Inferior parietal cortex (tissue), 1 donor: ENCODE results near the gene GPAT2.
"Not testable (repeated sequence)": the region's sequence is repeated elsewhere in the genome, so short reads cannot be mapped to it uniquely, and the experiment has no call there.

Experiments
- DNase-seq: peaks from one replicate; pipeline ENCODE4 v3.0.0-alpha.2; 2016; ENCODE audit errors: extremely low spot score

The GPAT2 gene

DNA sequence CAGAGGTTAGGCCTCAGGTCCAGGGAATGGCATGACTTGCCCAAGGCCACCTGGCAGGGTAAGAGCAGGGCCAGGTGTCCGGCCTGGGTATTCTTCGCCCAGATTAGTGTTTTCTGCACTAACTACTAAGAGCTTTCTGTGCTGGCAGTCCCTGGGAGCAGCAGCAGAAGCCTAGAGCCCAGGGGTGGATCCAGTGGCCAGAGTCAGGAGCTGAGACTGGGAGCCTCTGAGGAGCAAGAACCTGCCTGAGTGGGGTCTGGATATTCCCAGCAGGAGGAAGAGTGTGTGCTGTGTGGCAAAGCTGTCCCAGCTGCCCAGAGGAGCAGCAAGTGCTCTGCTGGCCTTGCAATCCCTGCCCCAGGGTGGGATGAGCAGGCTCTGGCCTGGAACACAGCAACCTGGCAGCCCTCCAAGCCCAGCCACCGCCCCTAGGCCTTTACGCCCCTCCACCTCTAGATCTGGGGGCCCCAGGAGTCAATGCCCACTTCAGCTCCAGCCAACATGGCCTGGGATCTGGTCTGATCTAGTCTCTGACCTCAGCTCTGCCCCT lies 30.7 kb upstream of the GPAT2 start:
- DNase-seq, result no peak

DNA sequence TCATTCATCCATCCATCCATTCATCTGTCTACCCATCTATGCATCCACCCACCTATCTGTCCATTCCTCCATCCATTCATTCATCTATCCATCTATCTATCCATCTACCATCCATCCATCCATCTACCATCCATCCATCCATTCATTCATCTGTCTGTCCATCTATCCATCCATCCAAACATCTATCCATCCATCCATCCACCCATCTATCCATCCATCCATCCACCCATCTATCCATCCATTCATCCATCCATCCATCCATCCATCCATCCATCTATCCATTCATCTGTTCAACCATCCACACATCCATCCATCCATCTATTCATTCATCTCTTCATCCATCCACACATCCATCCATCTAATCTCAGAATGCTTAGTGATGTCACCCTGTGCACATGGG lies 30.0 kb upstream of the GPAT2 start:
- DNase-seq, result not testable (repeated sequence)

DNA sequence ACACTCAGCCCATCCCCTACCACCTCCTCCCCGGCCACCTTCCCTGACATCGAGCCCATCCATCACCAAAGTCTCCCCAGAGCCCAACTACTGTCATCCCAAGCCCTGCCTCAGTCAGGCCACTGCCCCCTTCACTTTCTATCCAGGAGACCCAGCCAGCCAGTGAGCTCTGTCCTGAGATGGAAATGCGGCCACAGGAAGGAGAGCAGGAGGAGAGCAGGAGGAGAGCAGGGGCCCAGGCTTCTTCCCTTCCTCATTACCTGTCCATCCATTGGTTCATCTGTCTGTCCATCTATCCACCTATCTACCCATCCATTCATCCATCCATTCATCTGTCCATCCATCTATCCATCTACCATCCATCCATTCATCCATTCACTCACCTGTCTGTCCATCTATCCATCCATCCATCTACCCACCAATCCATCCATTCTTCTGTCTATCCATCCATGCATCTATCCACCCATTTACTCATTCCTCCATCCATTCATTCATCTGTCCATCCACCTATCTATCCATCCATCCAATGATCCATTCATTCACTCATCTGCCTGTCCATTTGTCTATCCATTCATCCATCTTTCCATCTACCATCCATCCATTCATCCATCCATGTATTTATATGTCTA lies 29.4 kb upstream of the GPAT2 start:
- not testable (repeated sequence) for DNase-seq

DNA sequence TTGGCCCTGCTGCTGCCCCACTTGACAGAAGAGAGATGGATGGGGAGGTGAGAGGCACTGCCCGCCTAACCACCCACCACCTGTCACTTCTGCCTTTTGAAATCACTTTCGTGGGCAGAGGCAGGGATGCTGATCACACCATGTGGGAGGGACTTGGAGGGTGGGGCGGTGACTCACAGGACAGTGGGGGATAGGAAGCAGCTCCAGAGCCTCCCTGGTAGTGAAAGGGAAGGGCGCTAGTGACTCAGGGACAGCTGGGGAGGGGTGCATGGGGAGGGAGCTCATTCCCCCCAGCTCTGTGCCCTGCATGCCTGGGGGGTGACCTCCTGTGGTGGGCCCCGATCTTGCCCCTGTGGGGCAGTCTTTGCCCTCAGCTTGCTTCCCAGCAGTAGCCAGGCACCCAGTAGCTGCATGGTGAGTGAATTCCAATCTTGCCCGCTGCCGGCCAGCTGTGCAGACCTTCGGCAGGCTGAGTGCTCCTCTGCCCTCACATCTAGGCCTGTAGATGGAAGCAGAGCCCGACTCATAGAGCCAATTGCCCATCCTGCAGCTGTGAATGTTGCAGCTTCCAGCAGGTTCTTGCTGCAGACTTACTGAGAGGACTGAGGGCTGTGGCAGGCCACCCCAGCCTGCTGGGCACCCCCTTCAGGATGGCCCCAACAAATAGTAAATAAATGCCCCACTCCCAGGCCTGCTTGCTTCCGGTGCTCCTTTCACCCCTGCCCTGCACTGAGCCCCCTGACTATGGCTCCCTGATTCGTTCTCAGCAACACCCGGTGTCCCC lies 28.6 kb upstream of the GPAT2 start:
- peak; percentile 63 for DNase-seq

DNA sequence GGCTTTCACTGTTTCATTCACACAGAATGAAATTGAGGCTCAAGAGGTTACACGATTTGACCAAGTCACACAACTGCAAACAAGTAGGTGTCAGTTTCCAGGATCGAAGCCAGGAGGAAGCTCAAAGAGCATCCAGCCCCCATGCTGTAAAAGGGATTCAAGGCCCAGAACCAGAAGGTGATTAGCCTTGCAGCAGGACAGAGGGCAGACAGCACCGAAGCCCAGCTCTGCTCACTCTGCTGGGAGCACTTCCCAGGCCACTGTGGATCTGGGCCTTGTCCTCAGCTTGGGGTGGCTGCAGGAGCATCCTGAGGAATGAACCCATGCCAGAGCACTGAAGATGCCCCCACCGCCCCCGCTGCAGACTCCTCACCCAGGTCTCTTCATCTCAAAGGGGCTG lies 27.8 kb upstream of the GPAT2 start:
- DNase-seq, result not testable (repeated sequence)

DNA sequence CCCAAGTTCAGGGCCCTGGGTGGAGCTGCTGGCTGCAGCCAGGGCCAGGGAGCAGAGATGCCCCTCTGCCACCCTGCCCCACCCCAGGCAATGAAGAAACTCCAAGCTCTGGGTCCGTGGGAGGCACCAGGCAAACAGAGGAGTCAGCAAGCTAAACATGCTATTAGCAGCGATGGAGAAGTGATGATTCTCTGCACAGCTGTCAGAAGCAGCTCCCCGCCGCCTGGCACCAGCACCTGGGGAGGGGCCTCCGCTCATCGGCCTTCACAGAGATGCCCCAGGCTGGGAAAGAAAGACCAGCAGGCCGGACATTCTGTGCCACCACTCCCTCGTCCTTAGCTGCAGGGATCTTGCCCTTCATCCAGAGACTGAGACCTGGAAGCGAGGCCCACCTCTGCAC lies 27.2 kb upstream of the GPAT2 start:
- DNase-seq, result not testable (repeated sequence)

DNA sequence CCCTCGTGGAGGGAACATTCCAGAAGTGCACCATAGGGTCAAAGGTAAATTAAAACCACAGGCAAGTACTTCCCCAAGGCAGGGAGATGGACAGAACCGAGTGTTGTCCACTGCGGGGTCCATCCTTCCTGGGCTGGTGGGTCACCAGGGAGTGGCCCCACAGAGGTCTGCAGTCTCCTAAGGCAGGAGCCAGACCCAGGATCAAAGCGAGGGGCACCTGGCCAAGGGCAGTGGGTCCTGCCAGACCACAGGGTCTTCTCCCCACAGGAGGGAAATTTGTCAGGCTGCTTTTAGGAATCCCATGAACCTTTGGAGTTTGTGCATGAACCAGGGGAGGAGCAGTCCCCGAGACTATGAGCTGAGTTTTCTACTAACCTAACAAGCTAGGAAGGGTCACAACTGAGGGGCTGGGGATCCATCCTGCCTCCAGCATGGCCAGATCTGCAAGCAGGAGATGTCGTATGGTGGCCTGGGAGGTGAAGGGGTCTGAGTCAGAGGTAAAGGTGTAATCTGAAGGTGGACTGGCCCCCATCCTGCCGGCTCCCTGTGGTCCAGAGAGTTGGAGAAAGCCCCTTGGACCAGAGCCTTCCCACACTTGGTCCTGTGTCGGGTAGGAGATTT lies 26.6 kb upstream of the GPAT2 start:
- DNase-seq, result not testable (repeated sequence)

DNA sequence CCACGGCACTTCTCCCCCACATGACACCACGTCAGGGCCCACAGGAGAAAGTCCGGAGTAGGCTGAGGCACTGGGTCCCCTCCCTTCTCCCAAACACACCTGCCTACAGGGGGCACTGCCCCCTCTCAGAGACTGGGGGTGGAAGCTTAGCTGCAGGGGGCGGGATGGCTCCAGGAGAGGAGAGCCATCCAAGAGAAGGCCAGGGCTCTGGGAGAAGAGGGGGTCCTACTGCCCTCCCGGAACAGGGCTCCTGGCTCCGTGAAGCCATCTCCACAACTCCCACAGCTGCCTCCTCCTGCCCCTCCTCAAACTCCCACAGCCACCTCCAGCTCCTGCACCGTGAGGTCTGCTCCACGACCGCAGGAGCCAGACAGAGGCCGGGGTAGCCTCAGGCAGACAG lies 25.6 kb upstream of the GPAT2 start:
- not testable (repeated sequence) for DNase-seq

DNA sequence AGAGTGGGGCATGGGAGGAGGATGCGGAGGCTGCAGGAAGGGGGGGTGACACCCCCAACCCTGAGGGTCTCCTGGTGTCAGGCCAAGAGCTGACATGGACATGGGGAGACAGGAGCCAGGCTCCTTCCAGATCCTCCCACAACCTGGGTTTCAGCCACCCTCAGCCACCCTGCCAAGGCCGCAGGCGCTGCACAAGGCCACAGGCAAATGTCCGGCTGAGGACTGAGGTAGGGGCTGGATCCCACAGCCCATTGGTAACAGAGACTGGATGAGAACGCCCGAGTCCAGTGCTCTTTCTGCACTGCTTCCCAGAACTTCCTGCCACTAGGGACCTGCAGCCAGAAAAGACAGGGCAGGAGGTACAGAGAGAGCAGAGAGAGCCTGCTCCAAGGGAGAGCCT lies 24.7 kb upstream of the GPAT2 start:
- not testable (repeated sequence) for DNase-seq

DNA sequence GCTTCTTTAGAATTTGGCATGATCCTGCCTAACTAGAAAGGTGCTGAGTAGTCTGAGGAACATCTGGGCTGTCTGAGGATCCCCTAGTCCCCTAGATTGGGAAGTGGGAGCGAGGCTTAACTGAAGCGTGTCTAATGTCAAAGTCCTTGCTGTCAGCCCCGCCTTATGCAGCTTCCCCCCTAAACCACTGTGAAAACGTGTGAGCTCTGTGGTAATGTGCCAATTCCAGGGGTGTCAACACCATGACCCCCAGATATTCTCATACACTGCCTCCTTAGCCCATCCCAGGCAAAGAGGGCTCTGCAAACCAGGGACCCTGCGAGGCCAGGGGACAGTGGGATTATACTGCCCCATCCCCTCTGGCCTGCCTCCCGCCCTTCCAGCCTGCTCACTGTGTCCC lies 21.1 kb upstream of the GPAT2 start:
- DNase-seq, result not testable (repeated sequence)

DNA sequence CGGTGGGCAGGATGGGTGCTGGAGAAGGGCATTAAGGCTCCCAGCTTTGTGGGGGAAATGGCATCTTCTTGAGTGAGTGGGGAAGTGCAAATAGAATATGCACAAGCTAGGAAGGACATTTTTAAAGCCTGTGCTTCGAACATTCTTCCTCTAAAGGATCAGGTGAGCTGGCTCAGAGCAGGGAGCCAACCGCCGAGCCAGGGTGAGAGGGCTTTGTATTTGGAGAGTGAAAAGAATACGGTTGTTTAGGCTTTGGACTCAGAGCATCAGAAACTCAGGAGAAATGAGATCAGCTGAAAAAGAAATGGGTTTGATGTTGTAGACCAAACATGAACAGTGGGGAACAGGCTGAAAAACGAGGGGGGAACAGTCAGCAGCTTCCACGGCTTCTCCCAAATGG lies 19.8 kb upstream of the GPAT2 start:
- DNase-seq, result not testable (repeated sequence)

DNA sequence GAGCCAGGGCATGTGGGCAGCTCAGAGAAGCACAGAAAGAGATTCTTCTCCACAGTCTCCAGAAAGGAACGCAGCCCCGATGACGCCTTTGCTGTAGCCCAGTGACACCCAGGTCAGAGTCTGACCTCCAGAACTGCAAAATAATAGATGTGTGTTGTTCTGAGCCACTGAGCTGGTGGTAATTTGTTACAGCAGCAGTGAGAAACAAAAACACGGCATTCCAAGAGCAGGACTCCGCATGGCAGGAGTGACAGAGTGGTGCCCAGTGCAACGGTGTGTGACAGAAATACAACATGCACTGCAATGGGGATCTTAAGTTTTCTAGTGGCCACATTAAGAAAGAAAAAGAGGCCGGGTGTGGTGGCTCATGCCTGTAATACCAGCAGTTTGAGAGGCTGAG lies 18.7 kb upstream of the GPAT2 start:
- not testable (repeated sequence) for DNase-seq

DNA sequence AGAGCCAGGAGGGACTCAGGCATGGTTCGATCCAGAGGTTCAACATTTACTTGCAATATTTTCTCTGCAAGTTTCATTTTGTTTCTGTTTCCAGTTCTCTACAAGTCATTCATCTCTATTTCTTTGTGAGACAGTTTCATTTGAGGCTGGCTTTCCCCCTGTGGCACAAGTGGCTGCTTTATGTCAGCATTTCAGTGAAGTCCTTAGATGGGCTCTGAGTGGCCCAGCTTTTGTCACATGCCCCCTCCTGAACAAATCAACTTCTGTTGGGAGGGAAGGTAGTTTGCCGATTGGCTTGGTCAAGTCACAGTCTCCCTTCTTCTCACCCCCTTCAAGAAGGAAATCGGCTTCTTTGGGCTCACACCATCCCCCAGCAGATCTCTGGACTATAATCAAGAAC lies 17.9 kb upstream of the GPAT2 start:
- DNase-seq, result not testable (repeated sequence)

DNA sequence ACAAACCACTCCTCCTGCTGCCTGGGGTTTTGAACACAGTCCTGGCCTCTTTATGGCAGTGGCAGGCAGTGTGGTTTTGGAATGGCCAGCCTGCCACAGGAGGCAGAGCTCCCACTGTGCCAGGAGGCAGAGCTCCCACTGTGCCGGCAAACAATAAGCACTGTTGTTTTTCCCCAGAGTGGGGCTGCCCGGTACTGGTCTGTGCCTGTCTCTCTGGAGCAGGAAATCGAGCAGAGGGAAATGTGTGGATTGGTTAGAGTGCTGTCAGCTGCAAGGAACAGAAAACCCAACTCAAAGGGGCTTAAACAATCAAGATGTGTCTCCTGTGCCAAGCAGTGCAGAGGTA lies 15.2 kb upstream of the GPAT2 start:
- not testable (repeated sequence) for DNase-seq

DNA sequence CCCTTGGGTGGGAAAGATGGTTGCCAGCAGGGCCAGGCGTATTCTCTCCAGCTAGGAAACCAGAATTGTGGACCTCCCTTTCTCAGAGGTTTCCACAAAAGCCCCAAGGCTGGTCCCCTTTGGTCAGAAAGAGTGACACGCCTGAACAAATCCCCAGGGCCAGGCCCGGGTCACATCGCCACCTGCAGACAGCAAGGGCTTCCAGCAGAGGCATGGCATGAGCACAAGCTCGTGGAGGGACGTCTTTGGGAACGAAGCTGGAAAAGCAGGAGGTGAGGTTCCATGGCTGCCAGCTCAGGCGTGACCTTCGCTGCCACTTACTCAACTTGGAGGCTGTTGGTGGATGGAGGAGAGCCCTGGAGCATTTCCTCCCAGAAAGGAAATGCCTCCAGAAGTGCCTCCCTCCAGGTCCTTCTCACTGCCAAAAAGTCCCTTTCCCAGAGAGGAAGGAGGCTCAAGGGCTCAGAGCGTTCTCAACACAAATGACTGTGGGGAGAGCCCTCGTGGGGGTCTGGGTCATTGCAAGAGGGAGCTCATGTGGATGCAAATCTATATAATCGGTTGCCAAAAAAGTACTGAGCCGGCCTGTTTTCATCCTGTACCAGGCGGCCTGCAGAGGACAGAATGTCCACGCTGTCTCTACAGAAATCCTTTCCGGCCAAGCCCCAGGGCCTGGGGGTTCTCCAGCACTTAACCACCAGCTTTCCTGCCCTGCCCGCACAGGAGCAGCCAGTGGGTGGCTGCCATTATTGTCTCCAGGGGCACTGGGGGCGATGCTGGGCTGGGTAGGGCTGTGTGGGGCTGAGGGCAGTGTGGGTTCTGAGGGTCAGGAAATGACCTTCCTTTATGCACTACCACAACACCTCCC lies 14.6 kb upstream of the GPAT2 start:
- not testable (repeated sequence) for DNase-seq

DNA sequence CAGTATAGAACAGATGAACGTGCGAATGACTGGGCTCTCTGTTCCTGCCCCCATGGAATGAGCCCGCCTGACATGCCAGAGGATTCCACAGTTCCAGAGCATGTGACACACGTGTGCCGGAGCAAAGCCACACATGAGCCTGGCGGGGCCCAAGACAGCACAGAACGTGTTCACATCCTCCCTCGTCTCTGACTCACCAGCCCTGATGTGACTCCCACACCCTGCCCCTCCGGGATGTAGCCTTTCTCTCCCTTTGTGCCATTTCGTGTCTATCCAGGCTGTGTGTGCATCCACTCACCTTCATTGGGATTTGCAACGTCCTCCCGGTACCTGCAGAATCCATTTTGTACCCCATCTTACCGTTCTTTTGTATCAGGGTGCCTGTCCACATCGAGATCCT lies 838 bp upstream of the GPAT2 start:
- not testable (repeated sequence) for DNase-seq

DNA sequence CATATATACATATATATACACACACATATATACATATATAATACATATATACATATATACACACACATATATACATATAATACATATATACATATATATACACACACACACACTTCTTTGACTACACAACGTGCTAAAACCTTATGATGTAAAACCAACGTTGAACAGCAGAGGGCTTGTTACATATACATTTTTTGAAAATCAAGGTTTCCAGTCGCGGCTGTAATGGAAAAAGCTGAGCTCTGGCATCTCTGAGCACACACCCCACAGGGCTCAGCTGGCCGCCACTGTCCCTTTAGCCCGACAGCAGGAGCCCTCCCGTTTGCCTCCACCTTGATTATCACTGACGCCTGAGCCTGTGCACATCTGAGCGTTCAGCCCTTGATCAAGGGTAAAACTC lies 719 bp downstream of the GPAT2 start:
- not testable (repeated sequence) for DNase-seq

DNA sequence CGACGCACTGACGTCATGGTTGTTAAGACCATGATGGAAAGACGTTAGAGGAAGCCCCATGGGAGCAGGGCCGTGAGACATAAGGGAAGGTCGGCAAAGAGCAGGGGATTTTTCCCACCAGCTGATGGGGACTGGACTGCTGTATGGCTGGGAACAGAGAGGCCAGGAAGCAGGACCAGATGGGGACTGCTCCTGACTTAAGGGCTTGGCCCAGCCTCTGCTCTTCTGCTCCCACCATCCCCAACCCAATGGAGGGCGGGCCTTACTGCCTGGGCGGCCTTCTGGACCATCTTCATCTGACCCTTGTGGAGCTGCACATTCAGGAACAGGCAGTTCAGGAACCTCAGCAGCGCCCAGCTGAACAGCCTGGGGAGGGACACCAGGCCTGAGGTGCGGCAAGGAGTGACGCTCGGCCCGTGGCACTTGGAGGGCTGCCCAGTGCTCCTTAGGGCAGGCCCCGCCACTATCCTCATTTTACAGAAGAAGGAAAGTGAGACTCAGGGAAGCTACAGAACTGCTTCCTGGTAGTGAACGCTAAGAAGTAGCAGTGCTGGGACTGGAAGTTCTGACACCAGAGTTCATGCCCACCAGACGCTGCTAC lies 6.9 kb downstream of the GPAT2 start:
- DNase-seq, result not testable (repeated sequence)

DNA sequence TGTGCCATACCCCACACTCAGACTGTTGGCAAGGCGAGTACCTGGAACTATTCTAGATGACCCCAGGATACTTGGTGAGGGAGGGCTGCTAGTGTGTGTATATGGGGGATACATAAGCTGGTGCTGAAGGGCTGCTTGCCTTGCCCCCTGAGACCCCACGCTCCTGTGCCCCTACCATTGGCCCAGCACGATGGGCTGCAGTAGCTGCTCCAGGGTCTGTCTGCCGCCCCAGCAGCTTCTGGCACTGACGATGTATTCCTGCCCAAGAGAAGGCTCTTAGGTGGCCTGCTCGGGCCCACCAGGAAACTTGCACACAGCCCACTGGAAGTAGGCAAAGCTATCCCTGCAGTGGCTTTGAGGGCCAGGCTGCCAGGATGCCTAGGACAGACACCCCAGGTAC lies 9.0 kb downstream of the GPAT2 start:
- not testable (repeated sequence) for DNase-seq

DNA sequence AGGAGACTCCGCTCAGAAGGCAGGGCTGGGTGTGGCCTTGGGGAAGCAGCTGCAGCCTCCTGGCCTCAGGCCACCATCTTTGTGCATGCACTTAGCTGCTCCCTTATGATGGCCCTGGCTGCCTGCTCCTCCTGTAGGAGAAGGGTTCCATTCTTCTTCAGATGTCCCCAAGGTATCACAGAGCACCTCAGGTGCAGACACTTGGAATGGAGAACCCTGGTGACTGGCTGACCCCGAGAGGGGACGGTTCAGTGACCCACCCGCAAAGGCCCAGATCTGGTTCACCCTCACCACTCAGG lies 9.6 kb downstream of the GPAT2 start:
- DNase-seq, result no peak

DNA sequence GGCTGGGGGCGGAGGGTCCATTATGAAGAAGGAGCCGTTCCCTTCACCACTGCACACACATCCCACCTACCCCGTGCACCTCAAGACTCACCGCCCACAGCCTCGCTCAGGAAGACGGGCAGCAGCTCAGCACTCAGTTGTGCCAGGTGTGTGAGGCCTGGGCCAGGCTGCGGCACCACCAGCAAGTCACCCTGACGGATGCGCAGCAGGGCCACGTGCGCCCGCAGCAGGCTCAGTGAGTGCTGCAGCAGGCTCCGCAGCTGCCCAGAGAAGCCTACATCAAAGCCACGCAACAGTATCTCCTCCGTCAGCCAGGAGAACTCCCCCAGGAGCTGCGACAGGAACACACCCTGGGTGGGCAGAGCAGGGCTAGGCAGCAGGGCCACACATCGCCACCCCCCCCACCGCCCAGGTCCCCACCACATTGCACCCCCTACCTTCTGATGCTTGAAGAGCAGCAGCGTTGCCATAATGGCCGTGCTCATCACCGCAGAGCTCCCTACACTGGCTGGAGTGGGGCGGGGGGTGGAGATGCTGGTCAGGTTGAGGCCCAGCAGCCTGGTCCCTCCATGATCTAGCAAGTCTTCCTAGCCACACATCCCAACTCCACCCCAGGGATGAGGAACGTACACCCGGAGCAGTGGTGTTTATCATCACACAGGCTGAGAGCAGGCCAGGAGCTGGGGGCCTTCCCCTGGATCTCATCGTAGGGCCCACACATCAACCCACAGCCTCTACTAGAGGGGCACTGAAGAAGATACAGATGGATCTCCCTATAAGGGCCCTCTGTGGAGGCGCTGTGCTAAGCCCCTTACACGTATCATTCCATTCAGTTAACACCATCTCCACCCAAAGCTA lies 10.2 kb downstream of the GPAT2 start:
- DNase-seq, result no peak
